ENCODE results near the gene ZNF407.

DNA sequence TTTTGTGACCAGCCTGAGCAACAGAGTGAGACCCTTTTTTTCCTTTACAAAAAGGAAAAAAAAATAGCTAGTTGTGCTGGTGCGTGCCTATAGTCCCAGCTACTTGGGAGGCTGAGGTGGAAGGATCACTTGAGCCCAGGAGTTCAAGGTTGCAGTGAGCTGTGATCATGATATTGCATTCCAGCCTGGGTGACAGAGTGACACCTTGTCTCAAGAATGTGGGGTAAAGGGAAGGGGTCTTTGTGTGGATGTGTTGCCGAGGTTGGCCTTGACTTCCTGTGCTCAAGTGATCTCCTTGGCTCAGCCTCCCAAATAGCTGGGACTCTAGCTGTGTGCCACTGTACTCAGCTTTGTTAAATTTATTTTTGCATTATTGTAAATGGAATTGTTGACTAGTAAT, 120.6 kb downstream of the ZNF407 start:
- TF ChIP-seq, protein P1, sequence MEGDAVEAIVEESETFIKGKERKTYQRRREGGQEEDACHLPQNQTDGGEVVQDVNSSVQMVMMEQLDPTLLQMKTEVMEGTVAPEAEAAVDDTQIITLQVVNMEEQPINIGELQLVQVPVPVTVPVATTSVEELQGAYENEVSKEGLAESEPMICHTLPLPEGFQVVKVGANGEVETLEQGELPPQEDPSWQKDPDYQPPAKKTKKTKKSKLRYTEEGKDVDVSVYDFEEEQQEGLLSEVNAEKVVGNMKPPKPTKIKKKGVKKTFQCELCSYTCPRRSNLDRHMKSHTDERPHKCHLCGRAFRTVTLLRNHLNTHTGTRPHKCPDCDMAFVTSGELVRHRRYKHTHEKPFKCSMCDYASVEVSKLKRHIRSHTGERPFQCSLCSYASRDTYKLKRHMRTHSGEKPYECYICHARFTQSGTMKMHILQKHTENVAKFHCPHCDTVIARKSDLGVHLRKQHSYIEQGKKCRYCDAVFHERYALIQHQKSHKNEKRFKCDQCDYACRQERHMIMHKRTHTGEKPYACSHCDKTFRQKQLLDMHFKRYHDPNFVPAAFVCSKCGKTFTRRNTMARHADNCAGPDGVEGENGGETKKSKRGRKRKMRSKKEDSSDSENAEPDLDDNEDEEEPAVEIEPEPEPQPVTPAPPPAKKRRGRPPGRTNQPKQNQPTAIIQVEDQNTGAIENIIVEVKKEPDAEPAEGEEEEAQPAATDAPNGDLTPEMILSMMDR (IDR thresholded peaks at IDR 0.05 in 2 of 3, conservative IDR thresholded peaks at IDR 0.05 in 1 of 3; ENCODE audit: borderline replicate concordance in 1 of 3, insufficient read depth in 1 of 3, low read depth in 2 of 3, low read length in 2 of 3): no peak
- no peak for TF ChIP-seq CEBPB (IDR thresholded peaks at IDR 0.05; ENCODE audit: low read depth)
- TF ChIP-seq YY1 (IDR thresholded peaks at IDR 0.05; ENCODE audit: extremely low read depth, insufficient replicate concordance, low read depth, low read length): no peak
- TF ChIP-seq REST (IDR thresholded peaks at IDR 0.05; ENCODE audit: low read depth): no peak
- TF ChIP-seq FOSL1 (IDR thresholded peaks at IDR 0.05; ENCODE audit: low read depth): no peak
